Dermis blood vessel endothelial cell (primary cell): ENCODE data around the gene DNAJC6. TPM values are rescaled to one million over a fixed set of nuclear protein-coding genes. Genes with fewer than 3 reads are reported as not detected.
A peak's percentile ranks its signal among the peaks of the same experiment; 100 is the strongest.
"Not testable (repeated sequence)": the region's sequence is repeated elsewhere in the genome, so short reads cannot be mapped to it uniquely, and the experiment has no call there.

Experiments used
- DNase-seq: peaks from one replicate; pipeline ENCODE4 v3.0.0; 2010
- total RNA-seq: library from RNA; depleted of rRNA; stranded (reverse); fragments of >200 nt; gene quantifications from 2 replicates; pipeline ENCODE4 v1.2.3, GENCODE V29; 2014

The DNAJC6 gene
- total RNA-seq, 1 donor from 2014 or later: 11.9 TPM

DNA sequence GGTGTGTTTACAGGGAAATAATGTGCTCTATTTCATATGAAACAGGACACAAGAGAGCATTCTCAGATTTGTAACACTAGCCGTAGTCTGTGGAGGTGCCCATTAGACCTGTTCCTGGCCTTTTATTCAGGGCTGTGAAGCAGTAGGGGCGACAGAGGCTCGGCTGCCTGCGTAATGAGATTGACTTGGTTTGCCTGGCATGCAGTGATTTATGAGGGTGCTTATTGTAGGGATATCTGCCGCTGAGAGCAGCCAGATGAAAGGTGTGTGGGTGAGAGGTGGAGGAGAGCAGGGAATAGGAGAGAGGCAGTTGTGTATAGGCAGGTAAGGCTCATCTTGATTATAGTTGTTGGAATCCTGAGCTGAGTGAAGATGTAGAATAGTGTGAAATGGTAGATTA lies 51.3 kb downstream of the DNAJC6 start:
- DNase-seq: no peak

DNA sequence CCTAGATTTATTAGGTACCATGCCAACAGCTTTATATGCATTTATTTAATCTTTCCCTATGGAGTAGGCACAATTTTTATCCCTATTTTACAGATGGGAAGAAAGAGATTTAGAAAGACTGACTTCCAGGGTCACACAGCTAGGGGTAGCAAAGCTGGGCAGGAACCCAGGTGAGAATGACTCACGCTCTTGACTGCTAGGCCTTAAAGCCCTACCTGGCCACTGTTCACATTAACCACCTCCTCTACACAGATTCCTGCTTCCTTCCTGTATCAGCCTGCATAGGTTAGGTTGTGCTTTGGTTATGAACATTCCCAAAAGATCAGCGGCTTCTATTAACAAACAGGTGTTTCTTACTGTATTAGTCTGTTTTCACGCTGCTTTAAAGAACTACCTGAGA lies 53.2 kb downstream of the DNAJC6 start:
- no peak for DNase-seq

DNA sequence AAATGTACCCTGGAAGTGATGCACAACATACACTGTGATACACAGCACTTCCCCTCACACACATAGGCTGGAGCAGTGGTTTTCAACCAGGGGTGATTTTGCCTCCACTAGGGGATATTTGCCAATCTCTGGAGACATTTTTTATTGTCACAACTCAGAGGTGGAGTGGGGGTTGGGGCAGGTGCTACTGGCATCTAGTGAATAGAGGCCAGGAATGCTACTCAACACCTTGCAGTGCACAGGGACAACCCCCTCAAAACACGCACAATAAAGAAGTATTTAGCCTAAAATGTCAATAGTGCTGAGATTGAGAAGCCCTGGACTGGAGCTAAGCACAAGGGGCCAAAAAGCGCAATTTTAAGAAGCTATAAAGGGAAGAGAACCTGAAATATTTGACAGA lies 54.1 kb downstream of the DNAJC6 start:
- DNase-seq: no peak

DNA sequence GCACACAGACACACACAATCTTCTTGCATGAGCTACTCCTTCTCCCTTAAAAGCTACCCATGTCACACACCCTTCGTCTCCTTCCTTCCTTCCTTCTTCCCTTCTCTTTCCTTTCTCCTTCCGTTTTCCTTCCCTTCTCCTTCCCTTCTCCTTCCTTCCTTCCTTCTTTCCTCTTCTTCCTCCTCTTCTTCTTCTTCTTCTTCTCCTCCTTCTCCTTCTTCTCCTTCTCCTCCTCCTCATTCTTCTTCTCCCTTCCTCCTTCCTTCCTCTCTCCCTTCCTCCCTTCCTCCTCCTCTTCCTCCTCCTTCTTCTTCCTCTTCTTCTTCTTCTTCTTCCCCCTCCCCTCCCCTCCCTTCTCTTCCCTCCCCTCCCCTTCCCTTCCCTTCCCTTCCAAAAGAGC lies 59.1 kb downstream of the DNAJC6 start:
- no peak for DNase-seq

DNA sequence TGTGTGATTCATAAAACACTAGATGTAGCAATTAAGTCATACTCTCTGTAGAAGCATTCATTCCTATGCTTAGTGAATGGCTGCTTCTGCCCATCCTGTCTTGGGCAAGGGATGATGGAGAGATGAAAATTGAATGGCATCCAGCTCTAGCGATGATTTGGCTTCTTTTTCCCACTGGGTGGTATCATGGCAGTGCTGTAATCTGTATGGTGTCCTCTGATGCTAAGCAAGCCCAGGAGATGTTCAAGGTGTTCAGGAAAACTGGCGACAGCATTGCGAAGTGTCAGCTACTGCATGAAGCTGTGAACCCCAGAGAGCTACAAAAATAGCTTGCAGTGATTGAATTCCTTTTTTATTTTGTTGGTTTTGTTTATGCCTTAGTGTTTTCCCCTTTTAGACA lies 62.2 kb downstream of the DNAJC6 start:
- DNase-seq: no peak

DNA sequence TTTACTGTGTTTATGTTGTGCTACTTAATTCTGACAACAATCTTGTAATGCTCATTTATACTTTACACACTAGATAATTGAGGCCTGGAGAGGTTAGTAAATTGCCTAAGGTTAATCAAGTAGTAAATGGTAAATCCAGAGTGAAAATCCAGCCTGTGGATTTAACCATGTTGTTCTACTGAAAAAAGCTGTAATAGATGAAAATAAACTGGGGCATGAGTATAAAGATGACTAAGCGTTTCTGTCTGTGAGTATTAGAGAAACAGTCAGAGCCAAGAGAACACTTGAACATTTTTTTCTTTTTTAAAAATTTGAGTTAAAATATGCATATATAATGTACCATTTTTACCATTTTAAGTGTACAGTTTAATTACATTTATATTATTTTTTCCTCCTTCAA lies 63.2 kb downstream of the DNAJC6 start:
- no peak for DNase-seq

DNA sequence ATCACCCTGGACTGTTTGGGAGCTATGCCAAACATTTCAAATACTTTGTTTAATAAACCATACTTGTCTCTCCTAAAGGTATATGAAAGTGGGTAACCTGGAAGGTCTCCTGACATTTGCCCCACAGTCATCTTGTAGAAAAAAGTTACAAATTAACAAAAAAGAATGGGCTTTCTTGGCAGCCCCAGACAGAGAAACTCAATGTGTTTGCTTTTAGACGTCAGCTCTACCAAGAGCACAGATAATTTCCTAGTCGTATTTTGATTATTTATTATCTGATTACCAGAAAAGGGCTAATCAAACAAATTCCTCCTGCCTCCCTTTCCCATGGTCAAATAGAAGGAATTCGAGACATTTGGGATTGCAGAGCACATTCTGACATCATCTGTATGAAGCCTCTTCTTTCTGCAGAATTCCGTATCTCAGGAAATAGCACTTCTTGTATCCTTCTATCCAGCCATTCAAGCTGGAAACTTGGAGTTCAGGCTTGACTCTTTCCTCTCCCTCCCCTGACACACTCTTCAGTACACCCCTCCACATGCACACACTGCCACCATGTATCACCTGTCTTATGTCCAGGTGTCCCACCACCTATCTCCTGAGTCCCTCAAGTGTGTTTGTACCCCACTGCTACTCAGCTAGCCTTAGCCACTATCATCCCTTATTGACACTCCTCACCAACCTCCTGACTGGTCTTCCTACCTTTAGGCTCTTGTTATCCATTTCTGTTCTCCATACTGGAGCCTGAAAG lies 68.3 kb downstream of the DNAJC6 start:
- no peak for DNase-seq

DNA sequence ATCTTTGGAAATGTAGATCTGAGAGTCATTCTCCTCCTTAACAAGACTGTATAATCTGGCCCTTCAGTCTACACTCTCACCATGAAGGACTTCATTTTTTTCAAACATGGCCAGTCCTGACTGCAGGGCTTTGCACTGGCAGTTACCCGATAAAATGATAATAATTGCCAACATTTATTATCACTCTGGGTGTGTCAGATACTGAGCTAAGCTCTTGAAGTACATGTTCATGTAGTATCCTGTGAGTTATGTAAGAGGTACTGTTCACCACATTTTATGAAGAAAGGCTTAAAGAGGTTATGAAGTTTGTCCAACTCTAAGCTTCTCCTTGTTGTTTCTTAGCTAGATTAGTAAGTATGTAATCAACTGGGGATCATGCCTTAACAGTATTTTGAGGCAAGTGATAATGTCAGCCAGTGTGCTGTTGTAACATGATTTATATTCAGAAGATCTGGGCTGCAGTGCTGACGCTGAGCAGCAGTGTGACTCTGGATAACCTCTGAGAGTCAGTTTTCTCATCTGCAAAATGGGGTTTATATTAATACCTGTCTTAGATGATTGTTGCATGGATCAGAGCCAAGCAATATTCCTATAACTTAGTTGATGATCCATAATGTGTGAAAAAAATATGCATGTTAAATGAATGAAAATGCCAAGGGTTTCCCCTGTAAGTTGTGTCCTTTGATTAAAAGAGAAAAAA lies 69.1 kb downstream of the DNAJC6 start:
- DNase-seq: no peak

DNA sequence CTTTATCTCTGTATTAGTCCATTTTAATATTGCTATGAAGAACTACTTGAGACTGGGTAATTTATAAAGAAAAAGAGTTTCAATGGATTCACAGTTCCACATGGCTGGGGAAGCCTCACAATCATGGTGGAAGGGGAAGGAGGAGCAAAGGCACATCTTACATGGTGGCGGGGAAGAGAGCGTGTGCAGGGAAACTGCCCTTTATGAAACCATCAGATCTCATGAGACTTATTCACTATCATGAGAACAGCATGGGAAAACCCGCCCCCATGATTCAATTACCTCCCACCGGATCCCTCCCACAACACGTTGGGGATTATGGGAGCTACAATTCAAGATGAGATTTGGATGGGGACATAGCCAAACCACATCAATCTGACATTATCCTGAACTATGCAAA lies 75.1 kb downstream of the DNAJC6 start:
- DNase-seq: not testable (repeated sequence)

DNA sequence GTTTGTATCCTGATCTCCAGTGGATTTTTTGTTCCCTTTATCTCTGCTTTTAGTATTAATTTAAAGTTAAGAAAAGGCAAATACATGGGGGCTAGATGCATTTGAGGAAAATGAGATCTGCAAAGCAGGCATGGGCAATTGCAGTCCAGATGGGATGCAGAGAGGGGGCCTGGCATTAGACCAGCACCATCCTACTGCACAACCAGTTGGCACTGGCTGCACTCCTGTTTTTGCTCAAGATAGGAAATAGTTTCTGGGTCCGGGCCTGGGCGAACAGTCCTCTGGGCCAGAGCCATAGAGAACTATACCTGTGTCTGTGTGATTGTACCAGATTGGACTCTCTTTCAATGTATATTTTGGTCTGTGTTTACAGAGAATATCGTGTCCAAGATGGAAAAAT lies 77.1 kb downstream of the DNAJC6 start:
- no peak for DNase-seq

DNA sequence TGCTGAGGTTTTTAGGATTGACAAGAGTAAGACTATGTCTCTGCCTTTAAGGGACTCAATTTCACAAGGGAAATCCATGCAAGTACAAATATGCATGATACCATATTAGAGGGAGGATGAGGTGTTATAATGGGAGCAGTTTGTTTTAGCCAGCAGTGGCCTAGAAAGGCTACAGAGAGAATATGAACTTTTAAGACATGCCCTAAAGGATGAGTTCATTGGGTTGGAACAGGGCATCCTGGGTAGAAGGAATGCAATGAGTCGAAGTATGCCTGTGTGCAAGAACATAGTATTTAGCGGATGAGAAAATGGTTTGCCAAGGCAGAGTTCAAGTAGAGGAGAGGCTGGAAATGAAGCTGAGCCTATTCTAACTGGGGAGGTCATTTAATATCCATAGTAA lies 78.5 kb downstream of the DNAJC6 start:
- DNase-seq: no peak

DNA sequence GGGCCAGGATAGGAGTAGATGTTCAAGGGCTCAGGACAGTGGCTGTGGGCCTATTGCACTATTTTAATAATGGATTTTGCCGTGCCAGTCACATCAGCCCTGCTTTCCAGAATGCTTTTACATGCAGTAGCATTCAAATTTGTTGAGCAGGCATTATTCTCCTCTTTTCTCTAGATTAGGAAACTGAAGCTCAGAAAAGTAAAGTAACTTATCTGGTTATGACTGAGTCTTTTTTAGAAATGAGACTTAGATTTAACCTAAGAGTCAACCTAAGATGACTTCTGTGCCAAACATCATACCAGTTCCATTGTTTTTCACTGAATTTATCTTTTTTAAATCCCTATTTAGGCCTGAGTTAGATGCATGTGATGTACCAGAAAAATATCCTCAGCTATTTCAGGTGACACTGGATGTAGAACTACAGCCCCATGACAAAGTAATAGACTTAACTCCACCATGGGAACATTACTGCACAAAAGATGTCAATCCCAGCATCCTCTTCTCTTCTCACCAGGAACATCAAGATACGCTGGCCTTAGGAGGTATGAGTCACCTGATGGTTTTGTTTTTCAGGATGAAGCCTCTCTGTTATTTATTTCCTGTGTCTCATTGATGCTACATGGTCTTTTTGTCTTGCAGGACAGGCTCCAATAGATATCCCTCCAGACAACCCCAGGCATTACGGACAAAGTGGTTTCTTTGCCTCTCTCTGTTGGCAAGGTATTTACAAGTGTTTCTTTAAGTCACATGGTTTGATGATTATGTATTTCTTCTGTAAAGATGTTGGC lies 79.8 kb downstream of the DNAJC6 start:
- peak; percentile 41 for DNase-seq

DNA sequence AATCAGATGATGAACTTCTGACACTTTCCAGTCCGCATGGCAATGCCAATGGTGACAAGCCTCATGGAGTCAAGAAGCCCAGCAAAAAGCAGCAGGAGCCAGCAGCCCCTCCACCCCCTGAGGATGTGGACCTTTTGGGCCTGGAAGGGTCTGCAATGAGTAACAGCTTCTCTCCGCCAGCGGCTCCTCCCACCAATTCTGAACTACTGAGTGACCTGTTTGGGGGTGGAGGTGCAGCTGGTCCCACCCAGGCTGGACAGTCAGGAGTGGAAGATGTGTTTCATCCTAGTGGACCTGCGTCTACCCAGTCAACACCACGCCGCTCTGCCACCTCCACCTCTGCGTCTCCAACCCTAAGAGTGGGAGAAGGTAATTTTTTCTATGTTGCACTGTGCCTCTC lies 83.2 kb downstream of the DNAJC6 start:
- DNase-seq: no peak

DNA sequence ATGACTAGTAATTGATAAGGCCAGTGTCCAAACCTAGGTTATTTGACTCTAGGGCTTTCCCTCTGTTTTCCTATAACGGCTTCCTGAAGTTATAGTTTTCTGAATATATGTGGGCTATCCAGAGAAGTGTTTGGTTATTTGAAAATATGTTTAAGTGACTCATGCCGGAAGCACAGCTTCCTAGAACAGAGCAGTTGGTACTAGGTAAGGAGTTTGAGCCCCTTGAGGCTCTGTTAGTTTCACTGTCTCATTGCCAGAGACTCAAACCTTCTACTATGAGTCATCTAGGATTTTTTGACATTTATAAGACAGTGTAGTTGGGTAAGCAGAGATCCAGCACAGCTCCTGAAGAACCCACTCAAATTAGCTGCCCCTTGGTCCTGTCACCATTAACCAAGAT lies 84.0 kb downstream of the DNAJC6 start:
- peak; percentile 82 for DNase-seq

DNA sequence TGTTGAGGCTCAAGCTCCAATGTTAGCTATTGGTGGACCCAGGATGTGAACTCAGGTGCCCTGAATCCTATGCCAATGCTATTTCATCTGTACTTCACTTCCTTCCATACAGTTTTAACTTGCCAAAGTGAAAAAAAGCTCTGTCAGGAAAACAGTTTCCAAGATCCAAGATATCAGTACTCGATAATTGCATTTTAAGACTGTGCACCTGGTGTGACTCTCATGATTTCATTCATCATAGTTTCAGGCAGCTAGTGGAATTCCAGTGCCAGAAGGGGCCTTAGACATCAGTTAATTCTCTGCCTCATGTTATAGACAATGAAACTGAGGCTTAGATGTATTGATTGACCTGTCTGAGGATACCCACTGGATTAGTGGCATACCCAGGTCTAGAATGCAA lies 84.6 kb downstream of the DNAJC6 start:
- peak; percentile 21 for DNase-seq

DNA sequence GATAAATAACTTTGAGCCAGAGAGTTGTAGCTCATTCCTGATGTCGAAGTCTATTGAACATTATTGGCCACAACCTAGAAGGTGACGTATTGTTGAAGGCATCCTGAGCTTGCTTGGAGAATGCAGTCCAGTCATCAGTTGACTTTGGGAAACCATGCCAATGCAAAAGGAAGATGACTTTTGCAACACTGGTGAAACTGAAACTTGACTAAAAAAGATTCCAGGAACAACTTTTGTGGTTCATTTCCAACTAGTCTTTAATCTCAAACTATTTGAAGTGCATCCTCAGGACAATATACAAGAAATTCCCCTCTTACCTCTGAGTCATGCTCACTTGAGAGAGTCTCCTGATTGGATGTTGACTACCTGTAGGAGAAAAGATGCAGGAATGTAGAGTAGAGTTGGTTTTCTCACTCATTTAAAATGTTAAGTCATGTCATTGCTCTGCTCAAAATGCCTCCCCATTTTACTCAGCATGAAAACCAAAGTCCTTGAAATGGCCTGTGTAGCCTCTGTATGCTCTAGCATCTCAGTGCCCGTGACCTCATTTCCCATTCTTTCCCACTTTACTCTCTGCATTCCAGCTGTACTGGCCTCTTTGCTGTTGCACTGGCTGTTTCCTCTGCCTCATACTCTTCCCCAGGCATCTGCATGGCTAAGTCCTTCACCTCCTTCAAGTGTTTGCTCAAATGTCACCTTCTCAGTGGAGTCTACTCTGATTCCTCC lies 86.7 kb downstream of the DNAJC6 start:
- DNase-seq: no peak

DNA sequence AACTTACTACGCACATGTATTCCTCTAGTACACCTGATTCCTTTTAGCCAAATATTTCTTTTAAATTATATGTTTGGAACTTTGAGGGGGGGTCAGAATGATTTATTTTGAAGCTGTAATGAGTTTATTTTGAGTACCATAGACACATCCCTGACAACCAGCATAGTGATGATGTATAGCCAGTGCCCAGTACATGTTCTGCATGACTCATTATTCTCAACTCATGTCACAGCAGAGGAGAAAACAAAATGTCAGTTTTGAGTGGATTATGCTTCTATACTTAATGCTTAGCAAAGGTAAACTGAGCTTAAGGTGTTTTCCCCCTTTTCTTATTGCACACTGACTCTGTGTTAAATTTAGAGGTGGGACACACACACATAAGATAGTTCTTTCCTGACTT lies 88.7 kb downstream of the DNAJC6 start:
- DNase-seq: no peak

DNA sequence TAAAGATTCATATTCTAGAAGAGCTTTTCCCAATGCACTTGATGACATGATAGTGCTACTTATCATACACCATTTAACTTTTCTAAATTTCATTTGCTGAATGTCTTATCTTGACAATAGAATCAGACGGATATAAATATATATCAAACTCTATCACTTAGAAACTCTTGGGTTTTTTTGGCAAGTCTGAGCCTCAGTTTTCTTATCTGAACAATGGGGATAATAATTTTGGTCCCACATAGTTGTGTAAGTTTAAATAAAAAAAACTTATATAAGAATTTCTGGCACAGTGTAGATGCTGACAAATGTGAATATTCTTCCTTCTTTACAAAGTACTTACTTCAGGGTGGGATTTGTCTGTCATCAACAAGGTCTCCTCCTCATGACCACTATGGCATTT lies 89.7 kb downstream of the DNAJC6 start:
- DNase-seq: no peak

DNA sequence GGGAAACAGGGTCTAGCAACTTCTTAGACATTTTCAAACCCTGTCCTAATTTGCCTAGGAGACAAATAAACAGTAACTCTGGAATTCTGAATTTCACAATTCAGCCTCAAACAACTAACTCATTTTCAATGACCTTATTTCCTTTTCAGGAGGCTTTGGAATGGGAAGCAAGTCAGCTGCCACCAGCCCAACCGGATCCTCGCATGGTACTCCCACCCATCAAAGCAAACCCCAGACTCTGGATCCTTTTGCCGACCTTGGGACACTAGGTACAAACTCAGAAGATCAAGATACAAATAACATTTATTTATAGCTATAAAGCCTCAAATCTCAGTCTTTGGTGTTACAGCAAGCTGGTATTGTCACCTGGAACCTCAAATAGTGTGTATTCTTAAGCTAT lies 92.3 kb downstream of the DNAJC6 start:
- DNase-seq: no peak

DNA sequence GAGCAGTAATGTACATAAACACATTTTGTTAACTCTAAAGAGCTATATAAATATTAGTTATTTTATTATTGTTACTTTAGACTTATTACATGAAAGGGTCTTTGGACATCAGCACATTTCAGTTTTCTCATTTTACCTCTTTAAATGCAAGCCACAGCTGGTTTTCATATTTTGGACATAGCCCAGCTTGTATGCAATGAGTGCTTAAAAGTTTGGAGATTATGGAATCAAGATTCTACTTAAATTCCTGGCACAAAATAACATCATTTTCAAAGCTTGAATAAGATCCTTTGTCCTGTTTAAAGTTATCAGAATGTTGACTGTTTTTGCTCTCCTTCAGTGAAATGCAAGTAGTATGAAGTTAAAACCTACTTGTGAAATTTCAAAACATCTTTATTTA lies 95.6 kb downstream of the DNAJC6 start:
- DNase-seq: no peak

DNA sequence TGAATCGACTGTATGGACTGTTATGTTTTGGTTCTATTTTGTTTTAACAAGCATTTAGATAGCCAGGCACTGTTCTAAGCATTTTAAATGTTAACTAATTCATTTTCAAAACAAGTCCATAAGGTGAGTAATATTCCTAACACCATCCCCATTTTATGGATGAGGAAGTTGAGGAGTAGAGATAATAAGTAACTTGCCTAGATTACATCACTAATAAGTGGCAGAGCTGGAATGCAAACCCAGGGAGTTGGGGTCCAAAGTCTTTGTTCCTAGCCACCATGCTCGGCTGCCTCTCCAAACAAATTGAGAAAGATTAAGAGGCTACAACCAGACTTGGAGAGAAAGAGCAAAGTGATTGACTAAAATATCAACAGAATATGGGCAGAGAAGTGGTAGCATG lies 98.5 kb downstream of the DNAJC6 start:
- no peak for DNase-seq

DNA sequence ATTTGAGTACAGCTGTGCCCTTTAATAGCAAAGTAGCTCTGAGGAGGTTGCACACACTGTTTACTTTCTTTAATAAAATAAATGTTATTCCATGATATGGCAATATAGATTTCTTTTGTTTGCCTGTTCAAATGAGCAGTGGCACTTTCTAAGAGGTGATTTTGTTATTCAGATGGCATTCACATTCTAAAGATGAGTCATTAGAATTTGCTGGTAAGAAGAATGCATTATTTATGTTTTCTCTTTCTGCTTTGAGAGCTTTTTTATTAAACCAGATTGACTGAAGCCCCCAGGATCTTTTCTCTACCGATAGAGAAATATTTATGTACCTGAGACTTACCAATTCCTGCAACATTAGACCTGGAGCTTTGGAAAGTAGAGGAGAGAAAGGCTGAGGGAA lies 100.0 kb downstream of the DNAJC6 start:
- no peak for DNase-seq

DNA sequence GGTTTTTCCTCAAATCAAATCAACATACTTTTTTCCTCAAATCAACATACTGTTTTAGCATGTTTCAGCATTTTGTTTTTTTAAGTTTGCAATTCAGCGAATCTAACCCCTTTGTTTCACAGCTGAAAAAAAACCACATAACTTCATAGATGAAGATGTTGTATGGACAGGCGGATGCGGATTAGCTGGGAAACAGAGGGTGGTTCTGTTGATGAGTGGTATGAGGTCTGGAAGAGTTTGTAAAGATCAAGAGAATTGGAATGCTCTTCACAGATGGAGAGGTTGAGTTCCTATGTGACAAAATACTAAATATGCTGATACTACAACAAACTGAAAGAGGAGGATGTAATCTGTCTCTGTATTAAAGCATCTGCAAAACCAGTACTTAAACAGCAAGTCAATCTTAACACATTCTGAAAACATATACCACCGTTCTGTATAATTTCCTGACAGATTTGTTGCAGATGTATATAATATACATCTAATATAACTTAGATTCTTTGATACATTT lies 100.5 kb downstream of the DNAJC6 start:
- DNase-seq: no peak
